A549 treated with DMSO at 1 μM for 4 hours (cell line): ENCODE measurements around the gene REEP6. TPM values are rescaled to one million over a fixed set of nuclear protein-coding genes. Genes with fewer than 3 reads are reported as not detected.

Experiments used
- total RNA-seq: library from RNA; stranded (reverse); fragments of 200-300 nt; extraction: Qiagen RNA extraction; gene quantifications from 5 replicates; pipeline ENCODE4 v1.2.3, GENCODE V29; 2022; ENCODE audit warnings: low read depth

REEP6 gene
- 3.7 to 5.9 TPM (median 4.9 TPM) in 5 replicates for total RNA-seq

DNA sequence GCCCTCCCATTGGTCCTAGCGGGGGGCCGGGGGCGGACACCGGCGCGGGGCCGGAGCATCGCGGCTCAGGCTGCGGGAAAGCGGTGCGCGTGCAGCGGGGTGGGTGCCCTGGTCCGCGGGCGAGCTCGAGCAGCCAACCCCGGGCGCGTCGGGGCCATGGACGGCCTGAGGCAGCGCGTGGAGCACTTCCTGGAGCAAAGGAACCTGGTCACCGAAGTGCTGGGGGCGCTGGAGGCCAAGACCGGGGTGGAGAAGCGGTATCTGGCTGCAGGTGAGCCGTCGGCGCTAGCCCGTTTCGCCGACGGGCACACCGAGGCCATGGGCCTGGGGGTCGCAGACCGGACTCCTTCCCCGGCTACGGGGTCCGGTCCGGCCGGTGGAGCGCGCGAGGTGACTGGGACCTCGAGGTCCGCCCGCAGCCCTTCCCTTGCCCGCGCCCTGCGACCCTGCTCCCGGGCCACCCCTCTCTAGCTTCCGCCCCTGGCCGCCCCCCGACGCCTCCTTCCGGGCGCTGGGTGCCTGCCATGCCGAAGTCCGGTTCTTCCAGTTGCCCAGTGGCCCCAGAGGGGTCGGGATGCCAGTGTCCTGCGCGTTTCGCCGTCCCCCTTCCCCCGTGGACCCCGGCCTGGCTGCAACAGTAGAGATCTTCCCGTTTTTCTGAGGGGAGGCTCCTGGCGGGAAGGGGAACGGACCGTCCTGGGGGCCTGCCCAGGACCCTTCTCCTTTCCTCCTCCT is at the start of gene REEP6:
REEP6 (plus strand) TSS at position 68 of the 735 bp plus-strand sequence; CDS start at position 157, 89 bp downstream.

GRCh38 chr19:1449467-1450442 is 41.2 kb upstream of the REEP6 start, which contains the start of gene APC2:
Gene APC2, plus strand, starts transcription at chr19:1450121. Its CDS starts 2,881 bp downstream, at chr19:1453002.

DNA sequence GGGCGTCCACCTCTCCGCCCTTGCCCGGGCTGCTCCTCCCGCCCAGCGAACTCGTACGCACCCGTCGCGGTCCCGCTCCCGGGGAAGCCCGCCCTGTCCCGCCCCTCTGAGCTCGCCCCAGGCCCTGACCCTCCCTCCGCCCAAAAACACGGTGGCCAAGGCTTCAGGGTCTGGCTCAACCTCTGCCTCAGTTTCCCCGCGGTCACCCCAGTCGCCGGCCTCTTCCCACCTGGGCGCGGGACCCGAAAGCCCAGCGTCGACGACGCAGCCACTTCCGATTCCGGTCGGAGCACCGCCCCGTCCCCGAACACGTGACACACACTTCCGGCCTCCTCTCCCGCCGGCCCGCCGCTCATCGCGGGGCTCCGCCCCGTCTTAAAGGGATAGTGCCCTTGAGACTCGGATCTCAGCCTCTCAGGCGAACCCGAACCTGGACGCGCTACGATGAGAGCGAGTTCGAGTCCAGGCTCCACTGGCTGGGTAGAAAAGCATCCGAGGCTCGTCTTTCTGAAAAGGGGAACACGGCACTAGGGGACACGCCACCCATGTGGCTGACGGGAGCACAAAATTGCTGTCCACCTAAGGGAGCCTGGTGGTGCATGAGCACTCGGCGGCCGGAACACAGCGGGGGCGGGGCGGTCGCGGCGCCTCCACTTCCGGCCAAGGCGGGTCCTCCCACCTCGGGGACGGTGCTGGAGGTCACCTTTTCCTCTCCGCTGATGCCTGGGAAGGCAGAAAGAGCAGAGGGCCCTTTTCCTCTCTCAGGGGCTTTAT is 11.9 kb upstream of the REEP6 start, which contains the start of gene C19orf25:
C19orf25 (minus strand) TSS at position 282 of the 774 bp plus-strand sequence. CDS start 312 bp downstream, outside the sequence.

GRCh38 chr19:1490311-1491113 is 469 bp upstream of the REEP6 start, which contains the start of gene PCSK4:
Gene PCSK4, minus strand, starts transcription at chr19:1490350. Its CDS starts 4 bp downstream, at chr19:1490346.

DNA sequence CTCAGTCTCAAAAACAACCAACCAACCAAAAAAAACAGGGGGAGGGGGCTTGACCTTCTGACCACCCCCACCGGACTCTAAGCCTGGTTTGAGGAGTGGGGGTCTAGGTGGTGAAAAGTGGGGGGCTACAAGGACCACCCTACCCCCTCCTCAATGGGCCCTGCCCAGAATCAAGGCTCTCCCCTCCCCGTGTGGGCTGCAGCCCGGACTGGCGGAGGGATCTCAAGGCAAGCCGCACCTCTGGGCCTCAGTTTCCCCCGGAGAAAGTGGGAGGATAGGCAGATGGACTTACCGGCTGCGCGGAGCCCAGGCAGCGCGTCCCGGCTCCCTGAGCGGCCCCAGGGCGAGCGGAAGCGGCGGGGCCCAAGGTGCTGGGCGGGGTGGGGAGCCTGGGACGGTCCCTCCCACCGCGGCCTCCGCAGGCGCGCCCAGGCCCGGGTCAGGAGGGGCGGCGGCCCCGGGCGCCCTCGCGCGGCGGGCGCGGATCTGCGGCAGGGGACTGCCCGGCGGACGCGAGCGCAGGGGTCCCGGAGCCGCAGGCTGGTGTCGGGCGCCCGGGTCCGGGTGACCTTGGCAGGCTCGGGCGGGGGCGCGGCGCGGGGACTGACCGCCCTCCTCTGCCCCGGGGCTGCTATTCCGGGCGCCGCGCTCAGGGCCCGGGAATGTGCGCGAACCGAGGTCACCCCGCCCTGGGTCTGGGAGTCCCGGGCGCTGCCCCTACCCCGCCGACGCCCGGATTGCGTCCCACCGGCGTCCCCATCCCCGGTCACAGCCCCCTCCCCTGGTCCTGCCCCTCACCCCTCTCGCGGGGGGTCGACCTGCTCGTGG is 21.9 kb downstream of the REEP6 start, which contains the start of gene ADAMTSL5:
ADAMTSL5 (minus strand) TSS at position 349 of the 828 bp plus-strand sequence. CDS start 2,076 bp downstream, outside the sequence.

DNA sequence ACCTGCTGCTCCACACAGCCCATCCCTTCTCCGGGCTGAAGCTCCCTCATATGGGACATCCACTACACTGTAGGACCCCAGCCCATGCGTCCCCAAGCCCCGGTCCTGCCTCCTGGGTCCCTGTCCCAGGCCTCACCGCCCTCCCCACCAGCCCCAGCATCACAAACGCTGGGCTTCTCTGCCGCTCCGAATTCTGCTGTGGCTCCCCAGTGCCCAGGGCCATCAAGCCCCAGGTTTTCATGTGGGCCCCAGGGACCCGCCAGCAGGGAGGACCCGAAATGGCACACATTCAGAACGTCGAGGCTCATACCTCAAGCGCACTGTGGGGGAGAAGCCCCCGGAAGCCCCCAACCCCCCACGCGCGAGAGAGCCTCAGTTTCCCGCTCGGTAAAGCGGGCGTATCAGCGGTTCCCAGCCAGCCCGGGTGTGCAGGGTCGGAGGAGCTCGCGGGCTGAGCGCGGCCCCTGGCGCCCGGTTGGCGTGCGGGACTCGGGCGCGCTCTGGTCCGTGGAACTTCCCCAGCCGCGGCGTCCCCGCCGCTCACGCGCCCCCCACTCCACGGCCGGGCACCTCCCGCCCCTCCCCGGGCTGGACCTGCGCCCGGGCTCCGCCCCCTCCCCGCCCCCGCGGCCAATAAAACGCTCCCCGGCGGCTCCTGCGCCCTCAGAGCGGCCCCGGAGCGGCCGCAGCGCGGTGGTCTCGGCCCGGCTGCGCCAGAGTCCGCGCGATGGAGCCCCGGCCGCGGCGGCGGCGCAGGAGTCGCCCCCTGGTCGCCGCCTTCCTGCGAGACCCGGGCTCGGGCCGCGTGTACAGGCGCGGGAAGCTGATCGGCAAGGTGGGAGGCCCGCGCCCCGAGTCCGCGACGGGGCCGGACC is 32.7 kb downstream of the REEP6 start, which contains the start of gene PLK5:
PLK5 (plus strand) TSS at position 666 of the 875 bp plus-strand sequence. CDS start 2,920 bp downstream, outside the sequence.

Other genes with a start within 250 kb of the REEP6 start
- 82.4 to 163 TPM (median 149 TPM) in 5 replicates for gene ATP5F1D, start 249.4 kb upstream of the REEP6 start, total RNA-seq
- gene MIDN, start 242.6 kb upstream of the REEP6 start, total RNA-seq, result 42.1 to 48.9 TPM (median 48.2 TPM) in 5 replicates
- 89.0 to 226 TPM (median 98.8 TPM) in 5 replicates for gene CIRBP, start 221.8 kb upstream of the REEP6 start, total RNA-seq
- 50.5 to 96.1 TPM (median 82.6 TPM) in 5 replicates for gene FAM174C, start 215.7 kb upstream of the REEP6 start, total RNA-seq
- gene EFNA2, start 205.3 kb upstream of the REEP6 start, total RNA-seq, result 1.1 to 2.1 TPM (median 1.4 TPM) in 5 replicates
- gene NDUFS7, start 107.3 kb upstream of the REEP6 start, total RNA-seq, result 61.3 to 78.6 TPM (median 70.3 TPM) in 5 replicates
- gene GAMT, start 89.6 kb upstream of the REEP6 start, total RNA-seq, result 25.1 to 40.6 TPM (median 35.1 TPM) in 5 replicates
- gene DAZAP1, start 83.6 kb upstream of the REEP6 start, total RNA-seq, result 81.3 to 109 TPM (median 103 TPM) in 5 replicates
- 1,625 to 1,906 TPM (median 1,687 TPM) in 5 replicates for gene RPS15, start 52.8 kb upstream of the REEP6 start, total RNA-seq
- 0.91 to 2.5 TPM (median 2.0 TPM) in 5 replicates for gene APC2, start 41.1 kb upstream of the REEP6 start, total RNA-seq
- gene C19orf25, start 12.0 kb upstream of the REEP6 start, total RNA-seq, result 10.9 to 20.9 TPM (median 20.3 TPM) in 5 replicates
- gene PCSK4, start 831 bp upstream of the REEP6 start, total RNA-seq, result 0.64 to 1.2 TPM (median 0.89 TPM) in 5 replicates
- gene ADAMTSL5, start 21.8 kb downstream of the REEP6 start, total RNA-seq, result 2.7 to 4.2 TPM (median 3.4 TPM) in 5 replicates
- gene PLK5, start 32.9 kb downstream of the REEP6 start, total RNA-seq, result 0.03 TPM in 1 of 5 replicates, not detected in the others
- 5.7 to 11.9 TPM (median 10.1 TPM) in 5 replicates for gene MEX3D, start 77.1 kb downstream of the REEP6 start, total RNA-seq
- gene MBD3, start 101.7 kb downstream of the REEP6 start, total RNA-seq, result 37.2 to 56.9 TPM (median 47.8 TPM) in 5 replicates
- 93.1 to 175 TPM (median 172 TPM) in 5 replicates for gene UQCR11, start 114.3 kb downstream of the REEP6 start, total RNA-seq
- 38.6 to 70.5 TPM (median 58.8 TPM) in 5 replicates for gene TCF3, start 161.4 kb downstream of the REEP6 start, total RNA-seq